MM.1S (cell line): ENCODE measurements around the gene CASTOR1.

Source experiments
- EZH2 ChIP-seq: fragments of 300-600 bp; sonication (generic); optimal IDR thresholded peaks from 2 replicates; pipeline ENCODE3; 2017; ENCODE audit warnings: low read depth, mild to moderate bottlenecking, antibody characterized with exemption, low read length, mixed read lengths
- EZH2phosphoT487 ChIP-seq: fragments of 300-600 bp; sonication (generic); IDR thresholded peaks from 2 replicates; pipeline ENCODE4 v1.6.1; 2018; ENCODE audit warnings: antibody characterized with exemption, low read length
- TF ChIP-seq, protein P1 (sequence below): fragments of 300-600 bp; sonication (generic); IDR thresholded peaks from 2 replicates; pipeline ENCODE4 v1.5.1; 2016; ENCODE audit warnings: antibody characterized with exemption, low read length, mixed read lengths

DNA sequence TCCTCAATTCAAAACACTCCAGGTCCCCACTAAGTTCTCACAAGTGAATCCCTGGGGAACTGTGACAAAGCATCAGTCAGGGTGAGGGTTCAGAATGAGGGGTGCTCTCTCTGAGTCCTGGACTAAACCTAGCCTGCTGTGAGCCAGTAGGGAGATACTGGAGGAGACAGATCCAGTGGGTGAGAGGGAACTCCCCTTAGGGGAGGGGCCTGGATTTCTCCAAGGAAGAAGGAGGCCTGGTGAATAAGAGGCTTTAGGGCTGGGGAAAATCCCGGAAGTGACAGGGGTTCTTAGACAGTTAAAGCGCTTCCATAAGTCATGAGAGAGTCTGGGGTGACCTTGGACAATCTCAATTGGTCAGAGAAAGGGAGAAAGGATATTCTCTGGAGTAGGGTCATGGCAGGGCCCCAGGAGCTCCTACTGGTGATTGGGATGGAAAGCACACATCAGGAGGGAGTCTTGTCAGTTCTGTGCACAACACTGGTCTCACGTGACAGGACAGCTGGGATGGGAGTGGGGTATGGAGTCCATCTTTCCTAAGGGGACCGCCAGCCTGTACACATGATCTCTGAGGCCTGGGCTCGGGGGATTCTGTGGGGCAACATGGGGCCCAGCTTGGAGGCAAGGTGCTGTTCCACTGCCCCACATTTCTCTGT lies 35.9 kb upstream of the CASTOR1 start:
- TF ChIP-seq, protein P1, sequence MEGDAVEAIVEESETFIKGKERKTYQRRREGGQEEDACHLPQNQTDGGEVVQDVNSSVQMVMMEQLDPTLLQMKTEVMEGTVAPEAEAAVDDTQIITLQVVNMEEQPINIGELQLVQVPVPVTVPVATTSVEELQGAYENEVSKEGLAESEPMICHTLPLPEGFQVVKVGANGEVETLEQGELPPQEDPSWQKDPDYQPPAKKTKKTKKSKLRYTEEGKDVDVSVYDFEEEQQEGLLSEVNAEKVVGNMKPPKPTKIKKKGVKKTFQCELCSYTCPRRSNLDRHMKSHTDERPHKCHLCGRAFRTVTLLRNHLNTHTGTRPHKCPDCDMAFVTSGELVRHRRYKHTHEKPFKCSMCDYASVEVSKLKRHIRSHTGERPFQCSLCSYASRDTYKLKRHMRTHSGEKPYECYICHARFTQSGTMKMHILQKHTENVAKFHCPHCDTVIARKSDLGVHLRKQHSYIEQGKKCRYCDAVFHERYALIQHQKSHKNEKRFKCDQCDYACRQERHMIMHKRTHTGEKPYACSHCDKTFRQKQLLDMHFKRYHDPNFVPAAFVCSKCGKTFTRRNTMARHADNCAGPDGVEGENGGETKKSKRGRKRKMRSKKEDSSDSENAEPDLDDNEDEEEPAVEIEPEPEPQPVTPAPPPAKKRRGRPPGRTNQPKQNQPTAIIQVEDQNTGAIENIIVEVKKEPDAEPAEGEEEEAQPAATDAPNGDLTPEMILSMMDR: no peak
- TF ChIP-seq EZH2phosphoT487 (no peak), EZH2 (no peak)
